Smooth muscle cell of the brain vasculature (primary cell): ENCODE results near the gene ASB11.

Source experiments
- DNase-seq: peaks from one replicate; pipeline ENCODE4 v3.0.0-alpha.2; 2012; ENCODE audit warnings: low read depth, low spot score

Gene ASB11, protein sequence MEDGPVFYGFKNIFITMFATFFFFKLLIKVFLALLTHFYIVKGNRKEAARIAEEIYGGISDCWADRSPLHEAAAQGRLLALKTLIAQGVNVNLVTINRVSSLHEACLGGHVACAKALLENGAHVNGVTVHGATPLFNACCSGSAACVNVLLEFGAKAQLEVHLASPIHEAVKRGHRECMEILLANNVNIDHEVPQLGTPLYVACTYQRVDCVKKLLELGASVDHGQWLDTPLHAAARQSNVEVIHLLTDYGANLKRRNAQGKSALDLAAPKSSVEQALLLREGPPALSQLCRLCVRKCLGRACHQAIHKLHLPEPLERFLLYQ

DNA sequence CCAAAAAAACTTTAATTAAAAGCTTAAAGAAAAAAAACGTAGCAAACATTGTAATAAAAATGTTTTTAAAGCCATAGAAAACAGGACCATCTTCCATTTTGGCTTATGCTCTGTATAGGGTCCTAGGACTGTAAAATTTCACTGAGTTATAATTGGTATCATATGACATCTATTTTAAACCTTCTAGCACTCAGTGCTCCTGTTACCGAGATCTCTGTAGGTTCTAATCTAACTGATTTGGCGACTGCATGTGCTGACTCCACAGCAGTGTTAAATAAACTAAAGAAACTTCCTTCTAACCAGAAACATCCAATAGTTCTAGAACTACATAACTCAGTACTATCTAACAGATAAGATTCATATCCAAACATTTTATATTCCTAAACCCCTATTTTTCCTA lies at the start of gene ASB11:
ASB11 (minus strand) TSS at position 132 of the 400 bp plus-strand sequence; CDS start at position 97, 35 bp downstream.
- no peak for DNase-seq

- no peak for DNase-seq
These were observed 44.3 kb upstream of the ASB11 start for GRCh38 chrX:15359701-15360100.

DNA sequence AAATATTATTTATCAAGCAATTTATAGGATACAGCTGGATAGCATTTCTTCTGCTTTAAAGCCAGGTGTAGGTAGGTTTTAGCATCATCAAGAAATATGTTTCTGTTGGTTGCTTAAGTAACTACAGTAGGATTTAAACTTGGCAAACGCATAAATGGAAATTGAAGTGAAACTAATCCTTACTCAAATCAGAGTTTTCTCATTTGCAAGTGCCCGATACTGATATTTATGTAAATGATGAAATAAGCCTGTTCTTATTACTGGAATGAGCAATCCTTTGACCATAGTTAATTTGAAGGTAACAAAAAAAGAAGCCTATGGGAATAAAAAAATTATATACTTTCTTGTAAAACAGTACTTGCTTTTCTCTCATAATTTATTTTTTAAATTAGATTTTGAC lies 43.1 kb upstream of the ASB11 start:
- no peak for DNase-seq

GRCh38 chrX:15356444-15356843 lies 41.0 kb upstream of the ASB11 start:
- DNase-seq = no peak

GRCh38 chrX:15350329-15350996 lies 35.0 kb upstream of the ASB11 start:
- no peak for DNase-seq

- peak; percentile 21 for DNase-seq
These were observed 33.6 kb upstream of the ASB11 start for GRCh38 chrX:15349046-15349445.

DNA sequence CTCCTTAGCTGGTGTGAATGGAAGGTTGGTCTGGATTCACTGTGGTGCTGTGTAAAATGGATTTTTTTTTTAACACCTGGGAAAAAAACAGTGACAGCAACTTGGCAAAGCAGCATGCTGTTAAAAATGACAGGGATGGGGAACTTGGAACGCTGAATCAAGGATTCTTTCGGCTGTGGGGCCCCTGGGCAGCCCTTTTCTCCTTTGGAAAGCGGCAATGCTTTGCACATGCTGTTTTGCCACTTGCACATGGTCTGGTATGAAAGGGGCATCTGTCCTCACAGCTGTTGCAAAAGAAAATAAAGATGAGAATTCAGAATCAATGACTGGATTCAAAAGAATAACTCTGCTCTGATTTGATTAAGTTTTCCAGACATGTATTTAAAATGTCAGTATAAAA lies 30.5 kb upstream of the ASB11 start:
- no peak for DNase-seq

GRCh38 chrX:15344106-15344505 lies 28.7 kb upstream of the ASB11 start:
- no peak for DNase-seq

DNA sequence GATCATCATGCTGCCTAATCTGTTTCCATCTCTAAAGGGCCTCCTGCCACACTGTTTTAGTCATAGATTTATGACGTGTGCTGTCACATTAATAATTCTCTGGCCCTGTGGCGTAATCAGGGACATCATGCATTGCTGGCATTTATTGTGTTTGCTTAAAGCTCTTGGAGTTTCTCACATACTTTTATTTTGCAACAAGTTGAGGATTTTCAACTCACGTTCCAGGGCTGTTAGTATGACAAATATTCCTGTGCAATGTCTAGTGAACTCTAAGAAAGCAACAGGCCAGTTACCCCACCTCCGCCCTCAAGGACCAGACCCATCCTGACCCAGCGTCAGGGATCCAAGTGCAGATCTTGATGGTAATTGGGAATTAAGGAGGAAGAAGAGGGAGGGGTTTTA lies 27.6 kb upstream of the ASB11 start:
- no peak for DNase-seq

GRCh38 chrX:15340867-15341266 lies 25.4 kb upstream of the ASB11 start:
- no peak for DNase-seq

DNA sequence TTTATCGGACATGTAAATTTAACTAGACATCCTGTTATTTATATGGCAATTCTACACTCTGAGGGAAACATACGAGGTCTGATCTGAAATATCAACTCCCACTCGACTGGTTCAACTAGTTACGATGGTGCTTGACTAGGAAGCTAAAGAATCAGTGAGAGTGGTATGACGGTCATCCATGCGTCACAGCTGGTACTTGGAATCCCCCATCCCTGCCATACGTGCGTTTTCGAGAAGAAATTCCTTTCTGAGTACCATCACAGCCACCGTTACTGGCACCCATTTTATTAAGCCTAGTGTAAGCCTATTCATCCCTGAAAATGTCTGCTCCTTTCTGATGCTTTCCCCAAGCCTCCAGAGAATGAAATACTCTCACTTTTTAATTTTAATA lies 20.6 kb upstream of the ASB11 start:
- DNase-seq = no peak

DNA sequence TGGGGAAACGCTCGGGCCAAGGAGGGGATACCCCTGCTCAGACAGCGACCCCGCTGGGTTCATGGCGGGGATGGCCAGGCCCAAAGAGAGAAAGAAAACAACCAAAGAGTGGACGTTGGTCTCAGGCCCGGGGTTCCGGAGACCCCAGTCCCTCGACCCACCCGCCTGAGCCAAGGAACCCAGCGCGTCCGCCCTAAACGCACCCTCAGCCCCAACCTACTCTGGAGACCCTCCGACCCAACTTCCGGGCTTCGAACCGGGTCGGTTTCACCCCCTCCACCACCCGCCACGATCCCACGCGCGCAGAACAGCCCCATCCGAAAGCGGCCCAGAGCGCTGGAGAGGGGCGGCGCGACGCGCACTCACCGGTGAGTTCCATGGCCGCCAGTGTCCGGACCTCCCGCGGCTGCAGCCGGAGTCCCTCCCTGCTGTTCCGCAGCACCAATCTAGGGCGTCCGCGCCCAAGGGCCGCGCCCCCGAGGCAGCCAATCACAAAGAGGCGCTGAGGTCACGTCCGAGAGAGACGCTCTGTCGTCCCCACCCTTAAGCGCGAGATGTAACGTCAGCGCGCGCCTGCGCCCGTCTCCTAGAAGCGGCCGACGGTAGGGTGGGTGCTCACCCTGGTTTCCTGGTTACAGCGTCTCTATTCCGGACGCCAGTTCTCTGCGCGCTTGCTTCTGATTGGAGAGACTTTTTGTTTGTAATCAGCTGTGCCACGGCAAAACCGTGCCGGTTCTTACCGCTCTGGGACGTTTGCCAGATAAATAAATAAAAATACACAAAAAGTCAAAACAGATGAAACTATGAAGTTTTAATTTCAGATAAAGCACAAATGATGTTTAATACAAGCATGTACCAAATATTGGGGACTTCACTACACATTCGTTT lies 19.9 kb upstream of the ASB11 start, which contains the start of gene PIGA:
PIGA (minus strand) TSS at position 389 of the 888 bp plus-strand sequence. CDS start 3,593 bp downstream, outside the sequence.
- DNase-seq = peak; percentile 86

DNA sequence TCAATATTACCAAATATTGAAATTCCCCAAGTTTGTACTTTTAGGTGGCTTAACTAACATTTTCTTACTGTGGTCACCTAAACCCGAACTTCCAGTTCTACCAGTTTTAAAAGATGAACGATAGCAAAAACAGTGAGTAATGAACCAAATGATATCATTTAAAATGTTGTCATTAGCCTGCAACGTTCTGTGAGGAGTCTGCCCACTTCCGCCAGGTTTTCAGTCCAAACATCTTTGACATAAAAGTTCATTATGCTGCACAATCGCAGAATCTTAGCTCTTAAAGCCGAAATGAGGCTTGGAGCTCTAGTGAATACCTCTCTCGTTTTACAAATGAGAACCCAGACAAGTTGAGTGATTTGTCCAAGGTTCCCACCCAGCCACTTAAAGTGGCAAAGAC lies 19.1 kb upstream of the ASB11 start:
- no peak for DNase-seq

- no peak for DNase-seq
These were observed 13.4 kb upstream of the ASB11 start for GRCh38 chrX:15328821-15329220.

GRCh38 chrX:15328131-15328530 lies 12.7 kb upstream of the ASB11 start:
- no peak for DNase-seq

DNA sequence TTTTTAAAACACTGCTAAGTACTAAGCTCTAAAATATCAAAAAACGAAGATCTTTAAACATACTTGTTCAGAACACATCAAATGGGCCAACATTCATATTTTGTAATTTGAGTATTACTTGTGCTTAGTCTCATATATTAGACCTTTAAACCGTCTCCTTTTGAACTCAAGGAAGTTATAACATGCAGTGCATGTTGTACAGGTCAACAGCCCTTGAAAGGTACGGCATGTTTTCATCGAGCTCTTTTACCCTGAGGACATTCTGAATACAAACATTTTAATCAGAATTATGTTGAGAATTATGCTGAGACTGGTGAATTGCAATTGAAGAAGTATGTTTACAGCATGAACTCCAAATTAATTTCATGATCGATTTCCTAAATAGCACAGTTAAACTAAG lies 7.0 kb upstream of the ASB11 start:
- no peak for DNase-seq

GRCh38 chrX:15322072-15322471 lies 6.6 kb upstream of the ASB11 start:
- no peak for DNase-seq

DNA sequence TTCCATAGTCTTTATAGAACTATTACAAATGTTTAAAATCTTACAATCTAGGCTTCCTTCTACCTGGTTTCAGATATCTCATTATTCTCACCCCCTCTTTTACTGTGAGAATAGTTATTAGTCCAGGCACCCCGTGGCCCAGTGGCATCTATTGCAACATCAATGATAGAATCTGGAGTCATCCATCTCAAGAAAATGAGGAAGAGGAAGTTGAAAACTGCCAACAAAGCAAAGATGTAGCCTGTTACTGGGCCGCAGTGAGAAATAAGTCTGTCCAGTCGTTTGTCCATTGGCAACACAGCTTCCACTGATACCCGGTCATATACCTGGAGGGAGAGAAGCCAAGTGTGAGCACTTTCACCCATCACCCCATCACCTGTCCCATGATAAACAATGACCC lies 6.0 kb upstream of the ASB11 start:
- no peak for DNase-seq

GRCh38 chrX:15320297-15320696 lies 4.9 kb upstream of the ASB11 start:
- DNase-seq = no peak

- DNase-seq = no peak
These were observed 3.6 kb upstream of the ASB11 start for GRCh38 chrX:15319075-15319474.

DNA sequence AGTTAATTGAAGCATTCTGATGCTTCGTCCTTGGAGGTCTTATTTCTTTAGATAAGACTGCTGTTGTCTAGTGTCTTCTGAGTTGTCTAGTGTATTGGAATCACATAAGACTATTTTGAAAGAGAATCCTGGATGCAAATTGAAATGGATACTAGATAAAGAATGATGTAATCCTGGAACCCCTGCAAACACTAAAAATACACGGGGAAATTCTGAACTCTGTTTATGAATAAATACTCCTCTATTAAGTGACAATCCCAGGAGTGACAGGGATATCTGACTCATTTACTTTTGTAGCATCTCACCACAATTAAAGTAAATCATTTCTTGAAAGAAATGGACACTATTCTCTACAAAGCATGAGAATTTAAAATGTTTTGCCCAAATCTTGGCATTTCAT lies 968 bp downstream of the ASB11 start:
- no peak for DNase-seq

GRCh38 chrX:15311119-15311518 lies 4.3 kb downstream of the ASB11 start:
- DNase-seq = no peak
